Uterus (tissue), 2 donors: ENCODE data around the gene ATP4B.

Experiments used
- POLR2A ChIP-seq, 2 donors: fragments of 450-650 bp; IDR thresholded peaks; one replicate each; pipeline ENCODE4 v1.6.1; 2016; ENCODE audit warnings: antibody characterized with exemption in 2 of 2, mild to moderate bottlenecking in 1 of 2, moderate library complexity in 1 of 2
- TF ChIP-seq, protein P1 (sequence below), 4 experiments: fragments of 200-600 bp in 2 of 4; fragments of 450-650 bp in 2 of 4; sonication (generic) in 2 of 4; IDR thresholded peaks; one replicate each; pipeline ENCODE4 v1.5.1; 2016 to 2019; ENCODE audit warnings: antibody characterized with exemption in 4 of 4, mild to moderate bottlenecking in 2 of 4, moderate library complexity in 1 of 4

DNA sequence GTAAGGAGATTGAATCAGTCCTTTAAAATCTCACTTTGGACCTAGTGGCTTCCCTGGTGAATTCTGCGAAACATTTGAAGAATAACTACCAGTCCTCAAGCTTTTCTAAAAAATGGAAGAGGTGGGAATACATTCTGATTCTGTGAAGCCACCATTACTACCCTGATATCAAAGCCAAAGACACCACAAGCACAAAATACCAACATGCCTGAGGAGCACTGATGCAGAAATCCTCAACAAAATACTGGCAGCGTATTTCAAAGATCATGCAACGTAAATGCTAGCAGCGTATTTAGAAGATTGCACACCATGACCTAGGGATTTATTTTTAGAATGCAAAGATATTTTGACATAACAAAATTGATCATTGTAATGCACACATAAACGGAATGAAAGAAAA lies 14.4 kb downstream of the ATP4B start:
- TF ChIP-seq, protein P1, sequence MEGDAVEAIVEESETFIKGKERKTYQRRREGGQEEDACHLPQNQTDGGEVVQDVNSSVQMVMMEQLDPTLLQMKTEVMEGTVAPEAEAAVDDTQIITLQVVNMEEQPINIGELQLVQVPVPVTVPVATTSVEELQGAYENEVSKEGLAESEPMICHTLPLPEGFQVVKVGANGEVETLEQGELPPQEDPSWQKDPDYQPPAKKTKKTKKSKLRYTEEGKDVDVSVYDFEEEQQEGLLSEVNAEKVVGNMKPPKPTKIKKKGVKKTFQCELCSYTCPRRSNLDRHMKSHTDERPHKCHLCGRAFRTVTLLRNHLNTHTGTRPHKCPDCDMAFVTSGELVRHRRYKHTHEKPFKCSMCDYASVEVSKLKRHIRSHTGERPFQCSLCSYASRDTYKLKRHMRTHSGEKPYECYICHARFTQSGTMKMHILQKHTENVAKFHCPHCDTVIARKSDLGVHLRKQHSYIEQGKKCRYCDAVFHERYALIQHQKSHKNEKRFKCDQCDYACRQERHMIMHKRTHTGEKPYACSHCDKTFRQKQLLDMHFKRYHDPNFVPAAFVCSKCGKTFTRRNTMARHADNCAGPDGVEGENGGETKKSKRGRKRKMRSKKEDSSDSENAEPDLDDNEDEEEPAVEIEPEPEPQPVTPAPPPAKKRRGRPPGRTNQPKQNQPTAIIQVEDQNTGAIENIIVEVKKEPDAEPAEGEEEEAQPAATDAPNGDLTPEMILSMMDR (IDR thresholded peaks at IDR 0.05), result no peak
- no peak for TF ChIP-seq POLR2A (IDR thresholded peaks at IDR 0.05)
